ENCODE measurements around the gene TOB2. TPM values are rescaled to one million over a fixed set of nuclear protein-coding genes. Genes with fewer than 3 reads are reported as not detected.

TOB2 gene
- total RNA-seq, 1 donor from 2014 or later, result 26.2 TPM

GRCh38 chr22:41387341-41387740 is 59.3 kb downstream of the TOB2 start:
- no peak for DNase-seq (ENCODE audit: low read depth)

- no peak for DNase-seq (ENCODE audit: low read depth)
These were observed 62.5 kb downstream of the TOB2 start for GRCh38 chr22:41384128-41384527.

Other genes with a start within 250 kb of the TOB2 start
- gene L3MBTL2, start 241.5 kb downstream of the TOB2 start, total RNA-seq, result 14.5 and 17.7 TPM in 2 replicates
- gene CHADL, start 205.9 kb downstream of the TOB2 start, total RNA-seq, result 4.0 and 11.8 TPM in 2 replicates
- gene RANGAP1, start 160.6 kb downstream of the TOB2 start, total RNA-seq, result 58.5 and 82.0 TPM in 2 replicates
- 44.3 and 49.7 TPM in 2 replicates for gene ZC3H7B, start 145.3 kb downstream of the TOB2 start, total RNA-seq
- 10.3 and 10.5 TPM in 2 replicates for gene TEF, start 64.9 kb downstream of the TOB2 start, total RNA-seq
- 40.0 and 47.2 TPM in 2 replicates for gene PHF5A, start 21.9 kb upstream of the TOB2 start, total RNA-seq
- gene ACO2, start 22.3 kb upstream of the TOB2 start, total RNA-seq, result 107 and 122 TPM in 2 replicates
- 22.0 and 23.8 TPM in 2 replicates for gene POLR3H, start 97.7 kb upstream of the TOB2 start, total RNA-seq
- 24.6 and 31.7 TPM in 2 replicates for gene CSDC2, start 114.2 kb upstream of the TOB2 start, total RNA-seq
- gene PMM1, start 143.0 kb upstream of the TOB2 start, total RNA-seq, result 14.5 and 22.9 TPM in 2 replicates
- 20.2 and 22.4 TPM in 2 replicates for gene DESI1, start 174.2 kb upstream of the TOB2 start, total RNA-seq
- gene XRCC6, start 174.5 kb upstream of the TOB2 start, total RNA-seq, result 346 and 353 TPM in 2 replicates
- gene SNU13, start 242.1 kb upstream of the TOB2 start, total RNA-seq, result 129 and 137 TPM in 2 replicates